Neuronal stem cell (in vitro differentiated cells): ENCODE data around the gene BNIP5.

Source experiments
- DNase-seq: peaks from one replicate; pipeline ENCODE4 v3.0.0-alpha.2; 2013; ENCODE audit warnings: low spot score
- H2AFZ ChIP-seq: one replicate; pipeline ENCODE4 v1.6.1; 2013; ENCODE audit warnings: mild to moderate bottlenecking, low read length, inconsistent platforms
- H2AK5ac ChIP-seq: 2 replicates; pipeline ENCODE4 v1.6.1; 2013; ENCODE audit warnings: low read depth, mild to moderate bottlenecking, inconsistent platforms, low read length, moderate library complexity, mixed read lengths
- H2BK120ac ChIP-seq: 2 replicates; pipeline ENCODE4 v1.6.1; 2013; ENCODE audit warnings: low read depth, mild to moderate bottlenecking, inconsistent platforms, low read length, moderate library complexity, mixed read lengths
- H2BK12ac ChIP-seq: one replicate; pipeline ENCODE4 v1.6.1; 2013; ENCODE audit warnings: low read length, inconsistent platforms
- H2BK15ac ChIP-seq: 2 replicates; pipeline ENCODE4 v1.6.1; 2013; ENCODE audit warnings: mild to moderate bottlenecking, low read length, inconsistent platforms, mixed read lengths
- H2BK5ac ChIP-seq: one replicate; pipeline ENCODE4 v1.6.1; 2013; ENCODE audit warnings: inconsistent platforms, mild to moderate bottlenecking, low read length, moderate library complexity
- H3K14ac ChIP-seq: one replicate; pipeline ENCODE4 v1.6.1; 2013; ENCODE audit warnings: low read length, inconsistent platforms
- H3K18ac ChIP-seq: 2 replicates; pipeline ENCODE4 v1.6.1; 2013; ENCODE audit warnings: low read length, inconsistent platforms
- H3K23ac ChIP-seq: 2 replicates; pipeline ENCODE4 v1.6.1; 2013; ENCODE audit warnings: low read depth, mild to moderate bottlenecking, mixed read lengths, low read length, inconsistent platforms; ENCODE audit not compliant: poor library complexity
- H3K27ac ChIP-seq: replicated peaks from 3 replicates; pipeline ENCODE4 v1.5.1; 2013; ENCODE audit warnings: low read length, inconsistent platforms
- H3K27me3 ChIP-seq, 3 experiments: 2 replicates each; pipeline ENCODE4 v1.6.1; 2013; ENCODE audit warnings: low read length in 3 of 3, mild to moderate bottlenecking in 2 of 3, inconsistent platforms in 1 of 3, low read depth in 1 of 3, mixed read lengths in 1 of 3, moderate library complexity in 1 of 3; ENCODE audit not compliant: control insufficient read depth in 3 of 3, insufficient read depth in 3 of 3
- H3K36me3 ChIP-seq, 2 donors: replicated peaks in 1 of 2; 2 replicates each; pipeline ENCODE4 v1.6.1; 2013; ENCODE audit warnings: low read length in 2 of 2; ENCODE audit not compliant: control insufficient read depth in 2 of 2, insufficient read depth in 2 of 2
- H3K4ac ChIP-seq: 2 replicates; pipeline ENCODE4 v1.6.1; 2013; ENCODE audit warnings: inconsistent platforms, mild to moderate bottlenecking, low read length, moderate library complexity
- H3K4me1 ChIP-seq, 2 donors: 1 replicate in 1 of 2; 2 replicates in 1 of 2; pipeline ENCODE4 v1.6.1; 2013; ENCODE audit warnings: low read length in 2 of 2, low read depth in 1 of 2; ENCODE audit not compliant: control insufficient read depth in 2 of 2, insufficient read depth in 1 of 2
- H3K4me2 ChIP-seq: one replicate; pipeline ENCODE4 v1.6.1; 2013; ENCODE audit warnings: mild to moderate bottlenecking, low read length, inconsistent platforms; ENCODE audit not compliant: insufficient read depth, poor library complexity, severe bottlenecking
- H3K4me3 ChIP-seq, 2 donors: 2 replicates each; pipeline ENCODE4 v1.5.1; 2013; ENCODE audit warnings: low read length in 2 of 2, mild to moderate bottlenecking in 2 of 2, inconsistent platforms in 1 of 2, moderate library complexity in 1 of 2
- H3K79me1 ChIP-seq: one replicate; pipeline ENCODE4 v1.6.1; 2013; ENCODE audit warnings: low read depth, mild to moderate bottlenecking, inconsistent platforms, low read length, moderate library complexity
- H3K9ac ChIP-seq: one replicate; pipeline ENCODE4 v1.6.1; 2013; ENCODE audit warnings: mild to moderate bottlenecking, low read depth, low read length, inconsistent platforms; ENCODE audit not compliant: poor library complexity
- H3K9me3 ChIP-seq, 2 donors: replicated peaks in 1 of 2; 2 replicates each; pipeline versions ENCODE3 to v1.6.1; 2013; ENCODE audit warnings: low read length in 2 of 2, mild to moderate bottlenecking in 2 of 2, inconsistent platforms in 1 of 2, low read depth in 1 of 2, mixed read lengths in 1 of 2, moderate library complexity in 1 of 2; ENCODE audit not compliant: control insufficient read depth in 2 of 2, insufficient read depth in 1 of 2
- H4K8ac ChIP-seq: one replicate; pipeline ENCODE4 v1.6.1; 2013; ENCODE audit warnings: low read depth, mild to moderate bottlenecking, inconsistent platforms, low read length, moderate library complexity
- H4K91ac ChIP-seq: one replicate; pipeline ENCODE4 v1.6.1; 2013; ENCODE audit warnings: low read length, low read depth, mild to moderate bottlenecking, inconsistent platforms; ENCODE audit not compliant: poor library complexity
- WGBS, 2 donors: extraction: QIAGEN DNeasy Blood & Tissue Kit; methylation state at CpG; one replicate each; pipeline ENCODE4 v1.1.7; 2013; ENCODE audit warnings: missing lambda C conversion rate in 2 of 2, mixed read lengths in 1 of 2; ENCODE audit not compliant: insufficient read length in 2 of 2, insufficient replicate concordance in 1 of 2; ENCODE audit errors: extremely low coverage in 2 of 2; 5-methylcytosine and 5-hydroxymethylcytosine counted together

The BNIP5 gene

GRCh38 chr6:36272234-36272633 is 64.5 kb downstream of the BNIP5 start:
- Histone ChIP-seq H2BK15ac (no peak overlapping the region), H4K91ac (no peak overlapping the region), H3K23ac (no peak overlapping the region), H3K36me3 (no peaks in the 10 kb centered on the region), H3K79me1 (no peaks in the 10 kb centered on the region), H2BK12ac (no peak overlapping the region), H3K4me2 (no peak overlapping the region), H2BK120ac (no peak overlapping the region), H3K18ac (no peak overlapping the region), H3K27ac (no peak overlapping the region), H3K4me3 (no peak overlapping the region), H2AFZ (no peak overlapping the region), H3K9ac (no peak overlapping the region), H2BK5ac (no peak overlapping the region), H3K27me3 (peaks cover 0 to 6% (median 0%) of the 10 kb centered on the region in 3 experiments), H2AK5ac (no peak overlapping the region), H3K4me1 (no peaks in the 10 kb centered on the region), H4K8ac (no peak overlapping the region), H3K14ac (no peak overlapping the region), H3K9me3 (no peaks in the 10 kb centered on the region), H3K4ac (no peak overlapping the region)
- WGBS, 2 donors: no CpG with 5 or more reads among the region's 8 CpGs
- no peak for DNase-seq

DNA sequence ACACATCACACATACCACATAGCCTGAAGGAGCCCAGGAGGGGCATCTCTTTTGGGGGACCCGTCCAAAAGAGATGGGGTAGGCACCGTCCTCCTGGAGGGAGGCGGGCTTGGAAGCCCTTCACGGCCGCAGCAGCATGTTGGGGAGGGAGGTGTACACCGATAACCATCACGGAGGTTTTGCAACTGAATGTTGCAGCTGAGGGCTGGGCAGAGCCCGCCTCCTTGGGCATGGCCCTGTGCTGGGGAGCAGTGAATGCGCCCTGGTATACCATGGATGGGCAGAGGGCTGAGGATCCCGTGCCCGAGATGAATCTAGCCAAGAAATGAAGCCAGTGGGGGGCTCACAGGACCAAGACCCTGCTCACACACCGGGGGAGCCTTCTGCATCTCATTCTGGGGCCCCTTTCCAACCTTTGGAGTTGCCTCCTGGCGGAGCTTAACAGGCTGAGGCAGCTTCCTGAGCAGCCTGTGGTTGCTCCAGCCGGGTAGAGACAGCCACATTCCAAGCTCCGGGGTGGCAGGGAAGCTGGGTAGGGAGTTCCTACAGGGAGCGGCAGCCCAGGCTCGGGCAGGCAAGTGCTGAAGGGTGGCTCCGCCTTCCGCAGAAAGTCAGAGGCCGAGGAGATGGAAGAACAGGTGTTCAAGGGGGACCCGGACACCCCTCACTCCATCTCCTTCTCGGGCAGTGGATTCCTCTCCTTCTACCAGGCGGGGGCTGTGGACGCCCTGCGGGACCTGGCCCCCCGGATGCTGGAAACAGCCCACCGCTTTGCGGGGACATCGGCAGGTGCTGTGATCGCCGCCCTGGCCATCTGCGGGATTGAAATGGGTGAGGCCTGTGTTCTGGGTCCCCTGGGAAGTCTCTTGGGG is 66.6 kb downstream of the BNIP5 start, which contains the start of gene PNPLA1:
PNPLA1 (plus strand) TSS at position 227 of the 872 bp plus-strand sequence; CDS start at position 627, 400 bp downstream.
- no peak within 1 kb of the TSS for H3K4me3 ChIP-seq

GRCh38 chr6:36268478-36269275 is 68.0 kb downstream of the BNIP5 start:
- WGBS, 2 donors: no CpG with 5 or more reads among the region's 12 CpGs
- H2BK120ac ChIP-seq: no peak overlapping the region
- no peak overlapping the region for H2AK5ac ChIP-seq

More for the DNA sequence above, 66.6 kb downstream of the BNIP5 start, which contains the start of gene PNPLA1:
- Histone ChIP-seq H3K23ac (peak within 1 kb of the TSS; percentile 66), H2BK5ac (no peak within 1 kb of the TSS), H3K18ac (peak within 1 kb of the TSS; percentile 32), H2BK120ac (no peak within 1 kb of the TSS), H3K27ac (no peak within 1 kb of the TSS), H3K4me2 (no peak within 1 kb of the TSS), H3K9ac (no peak within 1 kb of the TSS), H4K8ac (no peak within 1 kb of the TSS), H3K4me1 (no peaks in the 10 kb centered on the region), H2AFZ (no peak within 1 kb of the TSS), H2AK5ac (no peak within 1 kb of the TSS), H2BK15ac (no peak within 1 kb of the TSS), H3K4ac (no peak within 1 kb of the TSS), H3K36me3 (no peaks in the 10 kb centered on the region), H3K79me1 (no peaks in the 10 kb centered on the region), H3K9me3 (peaks cover 0 to 3% of the 10 kb centered on the region in 2 donors), H3K14ac (no peak within 1 kb of the TSS), H2BK12ac (no peak within 1 kb of the TSS), H4K91ac (no peak within 1 kb of the TSS), H3K27me3 (peaks cover 0 to 6% (median 0%) of the 10 kb centered on the region in 3 experiments)
- whole genome bisulfite sequencing, 2 donors: no CpG with 5 or more reads among the region's 32 CpGs
- no peak for DNase-seq

More at GRCh38 chr6:36268478-36269275, 68.0 kb downstream of the BNIP5 start:
- H3K23ac ChIP-seq: no peak overlapping the region
- no peak overlapping the region for H4K91ac ChIP-seq
- H2BK12ac ChIP-seq: no peak overlapping the region
- H4K8ac ChIP-seq: no peak overlapping the region
- no peaks in the 10 kb centered on the region for H3K36me3 ChIP-seq
- DNase-seq: no peak
- H3K4ac ChIP-seq: no peak overlapping the region
- no peak overlapping the region for H3K4me3 ChIP-seq
- H2BK15ac ChIP-seq: peak overlapping the region; percentile 17
- no peak overlapping the region for H2BK5ac ChIP-seq
- no peak overlapping the region for H3K9ac ChIP-seq
- no peak overlapping the region for H3K27ac ChIP-seq
- peaks cover 0 to 3% of the 10 kb centered on the region in 2 donors for H3K9me3 ChIP-seq
- no peaks in the 10 kb centered on the region for H3K79me1 ChIP-seq
- no peaks in the 10 kb centered on the region for H3K4me1 ChIP-seq
- H3K27me3 ChIP-seq: peaks cover 0 to 1% (median 0%) of the 10 kb centered on the region in 3 experiments
- no peak overlapping the region for H2AFZ ChIP-seq
- H3K14ac ChIP-seq: no peak overlapping the region
- peak overlapping the region; percentile 30 for H3K18ac ChIP-seq
- H3K4me2 ChIP-seq: no peak overlapping the region
